Measurements from ENCODE around the gene MRPS6.

MRPS6 gene

DNA sequence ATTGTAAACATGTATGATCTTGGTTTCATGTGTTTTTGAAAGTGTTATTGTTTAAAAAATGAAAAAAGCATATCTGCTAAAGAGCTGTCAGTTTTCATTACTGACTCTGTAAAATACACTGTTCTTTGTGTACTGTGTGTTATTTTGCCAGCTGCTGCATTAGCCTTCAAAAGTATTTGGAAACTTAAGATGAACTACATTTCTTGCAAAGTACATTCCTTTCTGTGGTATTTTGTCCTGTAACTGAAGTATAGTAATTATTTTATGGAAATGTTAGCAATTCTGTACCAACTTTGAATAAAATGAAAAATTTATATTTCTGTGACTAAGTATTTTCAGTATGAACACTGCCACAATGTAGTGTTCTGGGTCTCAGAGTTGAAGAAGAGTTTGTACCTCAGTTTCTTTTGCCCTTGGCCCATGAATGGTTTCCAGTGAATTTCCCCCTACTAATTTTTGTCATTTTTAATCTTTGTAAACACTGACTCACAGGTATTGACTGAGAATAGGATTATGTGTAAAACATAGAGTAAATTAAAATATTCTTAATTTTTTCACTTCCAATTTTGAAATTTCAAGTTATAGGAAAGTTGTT, 32.7 kb downstream of the MRPS6 start:
- DNase-seq = no peak

- DNase-seq = no peak
These were observed 34.2 kb downstream of the MRPS6 start for GRCh38 chr21:34107606-34108005.

DNA sequence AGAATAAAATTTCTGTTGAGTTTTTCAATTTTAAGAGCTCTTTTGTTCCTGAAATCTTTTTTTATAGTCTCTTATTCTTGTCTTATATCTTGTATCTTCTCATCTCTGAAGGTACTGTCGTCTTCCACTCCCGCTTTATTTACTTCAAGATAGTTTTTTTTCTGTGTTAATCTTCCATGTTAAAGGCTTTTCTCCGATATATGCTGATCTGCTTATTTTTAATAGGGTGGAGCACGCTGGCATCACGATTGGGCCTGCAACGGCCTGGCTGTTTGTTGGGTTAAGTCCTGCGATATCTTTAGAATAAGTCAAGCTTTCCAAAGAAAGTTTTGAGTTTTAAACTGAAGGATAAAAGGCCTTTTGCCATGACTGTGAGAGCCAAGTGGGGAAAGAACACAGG, 35.7 kb downstream of the MRPS6 start:
- no peak for DNase-seq

- DNase-seq = no peak
These were observed 37.3 kb downstream of the MRPS6 start for GRCh38 chr21:34110594-34111202.

GRCh38 chr21:34112316-34113033, 39.1 kb downstream of the MRPS6 start:
- no peak for DNase-seq

GRCh38 chr21:34113842-34114241, 40.5 kb downstream of the MRPS6 start:
- DNase-seq = no peak

- no peak for DNase-seq
These were observed 41.8 kb downstream of the MRPS6 start for GRCh38 chr21:34115160-34115559.

DNA sequence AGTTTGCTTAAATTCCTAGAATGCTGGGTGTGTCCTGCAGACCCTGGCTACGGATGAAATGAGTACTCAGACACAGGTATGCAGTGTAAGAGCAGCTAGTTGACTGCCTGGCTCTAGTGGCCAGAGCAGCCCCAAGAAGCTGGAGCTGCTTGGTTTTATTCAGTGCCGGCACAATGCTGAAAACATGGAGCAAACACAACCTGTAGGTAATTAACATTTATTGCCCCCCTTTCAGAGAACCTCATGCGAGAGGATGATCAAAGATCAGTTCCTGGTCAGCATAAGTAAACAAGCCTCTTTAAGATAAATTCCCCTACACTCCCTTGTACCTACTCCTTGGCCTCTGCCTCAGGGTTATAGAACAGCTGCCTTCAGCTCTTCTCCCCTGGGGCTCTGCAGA, 43.2 kb downstream of the MRPS6 start:
- DNase-seq = no peak

DNA sequence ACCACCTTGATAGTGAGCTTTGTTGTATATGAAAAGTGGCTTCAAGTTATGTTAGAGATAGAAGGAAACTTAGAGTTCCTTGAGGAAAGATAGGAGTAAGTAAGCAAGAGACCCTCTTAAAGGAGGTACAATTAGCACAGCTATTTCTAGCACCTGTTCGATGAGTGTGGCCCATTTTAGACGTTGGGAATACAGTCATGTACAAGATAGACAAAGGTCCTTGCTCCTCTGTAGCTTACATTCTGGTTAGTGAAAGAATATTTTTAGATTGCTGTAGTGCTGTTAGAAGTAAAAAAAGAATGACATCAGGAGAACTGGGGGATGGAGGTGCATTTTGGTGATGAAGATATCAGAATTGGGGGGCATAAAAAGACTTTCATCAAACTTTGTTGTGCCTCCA, 47.5 kb downstream of the MRPS6 start:
- no peak for DNase-seq

GRCh38 chr21:34122047-34122446, 48.7 kb downstream of the MRPS6 start:
- DNase-seq = no peak

- no peak for DNase-seq
These were observed 50.2 kb downstream of the MRPS6 start for GRCh38 chr21:34123609-34124008.

- DNase-seq = no peak
These were observed 52.9 kb downstream of the MRPS6 start for GRCh38 chr21:34126269-34126668.

GRCh38 chr21:34126691-34127090, 53.3 kb downstream of the MRPS6 start:
- no peak for DNase-seq

- DNase-seq = no peak
These were observed 54.7 kb downstream of the MRPS6 start for GRCh38 chr21:34128124-34128523.

DNA sequence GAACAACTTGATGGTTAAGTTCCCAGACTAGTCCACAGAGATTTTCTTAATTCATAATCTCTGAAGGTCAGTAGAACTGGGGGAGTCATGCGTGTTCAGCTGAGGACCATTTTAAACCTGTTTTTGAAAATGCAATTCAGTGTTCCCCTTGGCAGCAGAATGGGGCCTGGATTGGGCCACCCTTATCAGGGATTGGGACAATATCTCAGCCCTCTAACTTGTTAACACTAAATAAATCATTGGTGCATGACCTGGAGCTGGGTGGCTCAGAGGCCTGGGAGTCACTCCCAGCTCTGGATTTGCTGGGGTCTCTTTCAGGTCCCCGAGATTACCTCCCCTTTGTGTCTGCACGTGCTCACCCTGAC, 55.3 kb downstream of the MRPS6 start:
- DNase-seq = no peak

DNA sequence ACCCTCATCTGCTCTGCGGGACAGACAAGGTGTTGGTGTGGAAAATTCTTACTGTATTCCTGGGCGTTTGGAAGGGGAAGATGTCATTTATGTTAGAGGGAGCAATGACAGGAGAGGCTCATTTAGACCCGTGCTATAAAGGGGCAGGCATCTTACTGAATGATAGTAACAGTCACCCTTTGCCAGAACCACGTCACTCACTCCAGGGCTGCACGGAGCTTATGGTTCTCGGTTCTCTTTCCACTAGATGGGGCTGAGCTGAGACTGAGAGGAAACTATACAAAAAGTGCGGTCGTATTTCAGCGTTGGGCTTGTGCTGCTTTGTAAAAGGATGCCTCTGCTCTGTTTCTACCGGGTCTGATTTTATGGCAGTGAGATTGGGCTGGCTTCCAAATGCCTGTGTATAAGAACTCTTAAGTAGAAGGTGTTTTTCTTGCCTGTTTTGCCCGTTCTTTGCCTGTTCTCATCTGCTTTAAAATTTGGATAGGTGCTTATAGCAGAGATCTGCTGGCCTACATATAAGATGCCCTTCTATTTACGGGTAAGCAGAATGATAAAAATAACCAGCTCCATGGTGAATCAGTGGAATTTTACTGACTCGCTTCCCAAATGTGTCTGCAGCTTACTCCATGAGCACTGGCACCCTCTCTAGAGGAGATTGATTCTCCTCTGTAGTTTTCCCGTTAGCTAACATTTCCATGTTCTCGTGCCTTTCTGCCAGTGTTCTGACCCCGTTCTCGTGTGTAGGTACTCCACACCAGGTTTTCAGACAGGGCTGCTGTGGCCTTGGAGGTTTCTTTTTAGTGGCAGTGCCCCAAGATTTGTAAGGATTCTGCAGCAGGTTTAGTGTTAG, 55.9 kb downstream of the MRPS6 start:
- no peak for DNase-seq

DNA sequence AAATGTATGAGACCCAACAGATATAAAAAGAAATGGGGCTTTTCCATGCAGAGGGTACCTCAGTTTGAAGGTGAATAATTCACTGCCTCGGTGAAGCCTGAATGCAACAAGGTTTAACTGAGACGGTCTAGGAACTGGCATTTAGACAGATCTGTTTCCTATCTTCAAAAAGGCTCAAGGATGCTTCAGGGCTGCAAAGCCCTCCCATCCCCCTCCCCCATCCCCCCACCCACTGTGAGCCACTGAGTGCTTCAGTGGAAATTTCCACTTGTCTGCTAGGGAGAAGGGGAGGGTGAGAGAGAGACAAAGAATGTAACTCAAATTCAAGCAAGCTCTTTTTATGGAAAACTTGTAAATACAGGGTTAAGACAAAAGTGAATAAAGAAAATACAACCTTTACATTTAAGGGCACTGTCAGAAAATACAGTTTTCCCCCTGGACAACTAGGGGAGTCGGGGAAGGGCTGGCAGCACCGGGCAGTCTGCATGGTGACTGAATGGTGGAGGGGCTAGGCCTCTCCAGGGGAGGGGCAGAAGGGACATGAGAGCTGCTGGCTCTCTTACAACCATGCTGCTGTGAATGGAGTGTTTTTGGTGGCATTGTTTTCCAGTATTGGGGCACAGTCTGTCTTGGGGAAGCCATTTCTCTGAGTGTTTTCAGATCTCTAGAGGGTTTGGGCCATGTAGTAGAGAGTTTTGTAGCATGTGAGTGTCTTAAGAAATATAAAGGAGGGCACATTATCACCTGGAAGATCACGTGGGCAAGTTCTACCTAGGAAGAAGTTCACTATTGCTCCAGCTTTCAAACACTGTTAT, 56.7 kb downstream of the MRPS6 start:
- no peak for DNase-seq

- DNase-seq = no peak
These were observed 57.3 kb downstream of the MRPS6 start for GRCh38 chr21:34130716-34130985.

- no peak for DNase-seq
These were observed 58.2 kb downstream of the MRPS6 start for GRCh38 chr21:34131586-34131985.

DNA sequence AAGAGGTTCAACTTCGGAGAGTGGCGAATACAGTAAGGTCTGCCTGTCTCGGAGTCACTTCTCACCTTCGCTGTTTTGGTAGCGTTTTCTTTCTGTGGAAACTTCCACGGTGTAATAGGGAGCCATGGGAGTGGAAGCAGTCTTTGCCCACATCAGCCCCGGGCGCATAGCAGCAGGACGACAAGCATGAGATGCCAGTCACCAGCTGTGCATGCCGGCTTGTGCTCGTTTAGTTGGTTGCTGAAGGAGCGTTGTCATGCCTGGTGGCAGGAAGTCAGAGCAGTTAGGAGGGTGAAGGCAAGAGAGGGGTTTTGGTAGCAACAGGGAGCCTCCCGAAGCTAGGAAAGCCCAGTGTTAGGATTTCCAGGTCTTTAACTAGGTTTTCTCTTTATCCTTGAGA, 58.8 kb downstream of the MRPS6 start:
- DNase-seq = no peak

DNA sequence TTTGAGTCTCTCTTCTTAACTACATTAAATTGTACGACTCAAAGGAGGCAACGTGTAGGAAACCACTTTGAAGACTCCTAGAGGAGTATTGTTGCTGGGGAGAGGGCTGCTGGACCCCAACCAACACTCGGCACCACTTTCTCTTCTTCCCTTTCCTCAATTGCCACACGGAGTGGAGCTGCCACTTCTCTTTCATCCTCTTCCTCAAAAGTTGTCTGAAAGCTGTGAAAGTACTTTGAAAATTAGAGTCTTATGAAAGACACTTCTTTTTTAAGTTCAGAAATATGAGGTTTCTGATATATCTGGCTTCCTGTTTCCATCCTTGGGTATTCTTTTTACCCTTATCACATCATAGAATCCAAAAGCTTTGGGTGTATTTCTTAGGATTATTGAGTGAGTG, 59.5 kb downstream of the MRPS6 start:
- DNase-seq = no peak

- DNase-seq = no peak
These were observed 60.0 kb downstream of the MRPS6 start for GRCh38 chr21:34133392-34133791.

- no peak for DNase-seq
These were observed 60.4 kb downstream of the MRPS6 start for GRCh38 chr21:34133802-34134201.
